ENCODE measurements around the gene TH.

TH gene

GRCh38 chr11:2202900-2203439, 31.4 kb upstream of the TH start:
- no peaks in the 10 kb centered on the region for H4K20me1 ChIP-seq (ENCODE audit: insufficient read depth)
- H3K79me2 ChIP-seq (ENCODE audit: insufficient read depth, low read depth): no peaks in the 10 kb centered on the region
- no peak for TF ChIP-seq CTCF (conservative IDR thresholded peaks at IDR 0.05; ENCODE audit: low read depth, low read length)
- no peak overlapping the region for H3K9ac ChIP-seq
- H3K4me3 ChIP-seq (IDR thresholded peaks at IDR 0.05; ENCODE audit: insufficient read depth, low read depth, low read length): no peak overlapping the region
- H3K36me3 ChIP-seq (ENCODE audit: insufficient read depth): no peaks in the 10 kb centered on the region
- no peak overlapping the region for H3K27ac ChIP-seq
- H3K4me1 ChIP-seq (ENCODE audit: low read depth, poor library complexity, severe bottlenecking): no peaks in the 10 kb centered on the region
- H2AFZ ChIP-seq (ENCODE audit: low read depth): no peak overlapping the region
- peaks cover 59% of the 10 kb centered on the region for H3K27me3 ChIP-seq (ENCODE audit: insufficient read depth, low read depth)
- no peak overlapping the region for H3K4me2 ChIP-seq

GRCh38 chr11:2202071-2202899, 30.7 kb upstream of the TH start:
- no peaks in the 10 kb centered on the region for H3K79me2 ChIP-seq (ENCODE audit: insufficient read depth, low read depth)
- H3K4me1 ChIP-seq (ENCODE audit: low read depth, poor library complexity, severe bottlenecking): no peaks in the 10 kb centered on the region
- H3K36me3 ChIP-seq (ENCODE audit: insufficient read depth): no peaks in the 10 kb centered on the region
- H2AFZ ChIP-seq (ENCODE audit: low read depth): no peak overlapping the region
- no peaks in the 10 kb centered on the region for H4K20me1 ChIP-seq (ENCODE audit: insufficient read depth)
- no peak overlapping the region for H3K4me2 ChIP-seq
- H3K4me3 ChIP-seq (IDR thresholded peaks at IDR 0.05; ENCODE audit: insufficient read depth, low read depth, low read length): no peak overlapping the region
- TF ChIP-seq CTCF (conservative IDR thresholded peaks at IDR 0.05; ENCODE audit: low read depth, low read length): no peak
- H3K27ac ChIP-seq: no peak overlapping the region
- H3K9ac ChIP-seq: no peak overlapping the region
- H3K27me3 ChIP-seq (ENCODE audit: insufficient read depth, low read depth): peaks cover 55% of the 10 kb centered on the region

- Histone ChIP-seq H3K27ac (no peak overlapping the region), H3K79me2 (ENCODE audit: insufficient read depth, low read depth) (no peaks in the 10 kb centered on the region), H2AFZ (ENCODE audit: low read depth) (no peak overlapping the region), H3K27me3 (ENCODE audit: insufficient read depth, low read depth) (peaks cover 54% of the 10 kb centered on the region), H3K36me3 (ENCODE audit: insufficient read depth) (no peaks in the 10 kb centered on the region), H3K9ac (no peak overlapping the region), H3K4me3 (IDR thresholded peaks at IDR 0.05; ENCODE audit: insufficient read depth, low read depth, low read length) (no peak overlapping the region), H3K4me1 (ENCODE audit: low read depth, poor library complexity, severe bottlenecking) (no peaks in the 10 kb centered on the region), H4K20me1 (ENCODE audit: insufficient read depth) (no peaks in the 10 kb centered on the region), H3K4me2 (no peak overlapping the region)
- no peak for TF ChIP-seq CTCF (conservative IDR thresholded peaks at IDR 0.05; ENCODE audit: low read depth, low read length)
These were observed 29.9 kb upstream of the TH start for GRCh38 chr11:2201542-2201941.

- no peaks in the 10 kb centered on the region for H3K79me2 ChIP-seq (ENCODE audit: insufficient read depth, low read depth)
- H3K4me3 ChIP-seq (IDR thresholded peaks at IDR 0.05; ENCODE audit: insufficient read depth, low read depth, low read length): no peak overlapping the region
- TF ChIP-seq CTCF (conservative IDR thresholded peaks at IDR 0.05; ENCODE audit: low read depth, low read length): no peak
- H3K4me1 ChIP-seq (ENCODE audit: low read depth, poor library complexity, severe bottlenecking): no peaks in the 10 kb centered on the region
- H3K27ac ChIP-seq: no peak overlapping the region
- no peaks in the 10 kb centered on the region for H3K36me3 ChIP-seq (ENCODE audit: insufficient read depth)
- H3K4me2 ChIP-seq: no peak overlapping the region
- H4K20me1 ChIP-seq (ENCODE audit: insufficient read depth): no peaks in the 10 kb centered on the region
- peaks cover 51% of the 10 kb centered on the region for H3K27me3 ChIP-seq (ENCODE audit: insufficient read depth, low read depth)
- no peak overlapping the region for H2AFZ ChIP-seq (ENCODE audit: low read depth)
- H3K9ac ChIP-seq: no peak overlapping the region
These were observed 29.4 kb upstream of the TH start for GRCh38 chr11:2200957-2201519.

Data from KMS-11 (cell line).